ENCODE results near the gene FBLN7. TPM values are rescaled to one million over a fixed set of nuclear protein-coding genes. Genes with fewer than 3 reads are reported as not detected.

The FBLN7 gene
- total and polyA plus RNA-seq, 2 of the 8 experiments (the other 6 are each of a cell fraction or from before 2014, with no cell fraction given): 0.30 to 0.77 TPM

DNA sequence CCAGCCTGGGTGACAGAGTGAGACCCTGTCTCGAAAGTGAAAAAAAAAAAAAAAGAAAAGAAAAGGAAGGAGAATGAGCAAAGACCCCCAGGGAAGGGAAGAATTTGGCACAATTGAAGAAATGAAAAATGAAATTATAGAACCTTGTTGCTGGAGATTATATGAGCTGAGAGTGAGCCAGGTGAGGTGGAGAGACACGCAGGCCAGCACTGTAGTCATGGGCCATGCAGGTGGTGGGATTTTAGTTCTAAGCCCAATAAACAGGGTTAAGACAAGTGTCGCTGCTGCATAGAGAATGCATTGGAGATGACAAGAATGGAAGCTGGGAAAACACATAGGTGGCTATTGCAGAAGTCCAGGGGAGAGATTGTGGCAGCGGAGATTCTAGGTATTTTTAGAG is 32.3 kb downstream of the FBLN7 start:
- H3K36me3 ChIP-seq (ENCODE audit: control insufficient read depth in 2 of 4, insufficient read depth in 4 of 4, low read length in 3 of 4): no peaks in the 10 kb centered on the region
- no peak for DNase-seq (ENCODE audit: low read depth in 1 of 2, low spot score in 2 of 2)
- no peak overlapping the region for H3K56ac ChIP-seq (replicated peaks; ENCODE audit: insufficient read length, low read depth, low read length)
- no peak overlapping the region for H3K4ac ChIP-seq (replicated peaks; ENCODE audit: insufficient read length, low read depth, low read length)
- no peak overlapping the region for H4K91ac ChIP-seq (replicated peaks; ENCODE audit: insufficient read length, low read length)
- no peak overlapping the region for H2BK15ac ChIP-seq (ENCODE audit: low read length)
- WGBS, 2 experiments (ENCODE audit: extremely low coverage in 1 of 2, insufficient coverage in 1 of 2, insufficient read length in 1 of 2, insufficient replicate concordance in 2 of 2, low coverage in 1 of 2, low lambda C conversion rate in 2 of 2, missing lambda C conversion rate in 1 of 2): 98% methylated on average over 3 of the region's 4 CpGs; no CpG with 5 or more reads in 1 of the 2 experiments
- H3K4me2 ChIP-seq (ENCODE audit: insufficient read depth in 1 of 2, low read depth in 2 of 2, low read length in 2 of 2): no peak overlapping the region
- no peak overlapping the region for H3K18ac ChIP-seq (ENCODE audit: extremely low read depth, low read length)
- no peaks in the 10 kb centered on the region for H4K20me1 ChIP-seq (replicated peaks in 1 of 2; ENCODE audit: control insufficient read depth in 1 of 2, insufficient read depth in 2 of 2, low read length in 2 of 2)
- no peak overlapping the region for H2BK120ac ChIP-seq (replicated peaks; ENCODE audit: low read depth, low read length)
- H3K27me3 ChIP-seq (replicated peaks in 1 of 4; ENCODE audit: control insufficient read depth in 3 of 4, extremely low read depth in 1 of 4, insufficient read depth in 3 of 4, low read length in 3 of 4): no peaks in the 10 kb centered on the region
- H3K9me3 ChIP-seq (ENCODE audit: insufficient read depth in 2 of 2, low read depth in 1 of 2, low read length in 1 of 2): no peaks in the 10 kb centered on the region
- no peak overlapping the region for H2AFZ ChIP-seq (ENCODE audit: low read length)
- ChIA-PET CTCF (ENCODE audit: partially characterized antibody) (interaction anchor here (0.6 kb wide), 1 partner anchor 27 kb away, joined by 3 read pairs; no protein-coding TSS in a partner anchor), POLR2A (ENCODE audit: partially characterized antibody) (interaction anchor here (0.6 kb wide), 1 partner anchor 80 kb away, joined by 4 read pairs; no protein-coding TSS in a partner anchor)
- no peak overlapping the region for H3K14ac ChIP-seq (ENCODE audit: insufficient read length)
- no peak overlapping the region for H4K8ac ChIP-seq (ENCODE audit: extremely low read depth, insufficient read depth, low read length)
- no peaks in the 10 kb centered on the region for H3K4me1 ChIP-seq (replicated peaks in 1 of 4; ENCODE audit: control insufficient read depth in 3 of 4, insufficient read depth in 4 of 4, low read length in 3 of 4)
- no peak overlapping the region for H3K23ac ChIP-seq (ENCODE audit: insufficient read length)
- H2AK5ac ChIP-seq (ENCODE audit: low read depth, low read length): no peak overlapping the region
- H3K79me2 ChIP-seq (ENCODE audit: control insufficient read depth in 1 of 2, insufficient read depth in 2 of 2, low read length in 2 of 2): no peaks in the 10 kb centered on the region
- no peak for FAIRE-seq
- H3K27ac ChIP-seq (ENCODE audit: low read depth, low read length): no peak overlapping the region
- H2BK20ac ChIP-seq (ENCODE audit: low read length): no peak overlapping the region
- no peak overlapping the region for H4K5ac ChIP-seq (ENCODE audit: insufficient read length, low read depth, low read length)
- H3K9ac ChIP-seq (replicated peaks in 1 of 4; ENCODE audit: extremely low read depth in 1 of 4, low read depth in 3 of 4, low read length in 3 of 4): no peak overlapping the region
- H3K4me3 ChIP-seq (ENCODE audit: extremely low read depth in 1 of 4, insufficient read depth in 2 of 4, low read depth in 3 of 4, low read length in 4 of 4): no peak overlapping the region
- no peak overlapping the region for H2BK12ac ChIP-seq (ENCODE audit: low read depth, low read length)
- no peak overlapping the region for H2BK5ac ChIP-seq (ENCODE audit: low read depth, low read length)
- H3K79me1 ChIP-seq (ENCODE audit: low read depth, low read length): no peaks in the 10 kb centered on the region
- H3K23me2 ChIP-seq (ENCODE audit: low read depth, low read length): no peaks in the 10 kb centered on the region
- TF ChIP-seq KDM5A (IDR thresholded peaks at IDR 0.05; ENCODE audit: low read length) (no peak), SP1 (IDR thresholded peaks at IDR 0.05; ENCODE audit: low read depth, low read length) (no peak), NRF1 (IDR thresholded peaks at IDR 0.05; ENCODE audit: low read depth, low read length) (no peak), TBP (IDR thresholded peaks at IDR 0.05; ENCODE audit: low read depth, low read length) (no peak), SAP30 (IDR thresholded peaks at IDR 0.05; ENCODE audit: insufficient read depth, insufficient replicate concordance, low read length) (no peak), JUN (IDR thresholded peaks at IDR 0.05; ENCODE audit: low read depth, low read length) (no peak), GTF2F1 (IDR thresholded peaks at IDR 0.05; ENCODE audit: borderline replicate concordance, low read depth, low read length) (no peak), BRCA1 (IDR thresholded peaks at IDR 0.05; ENCODE audit: low read depth, low read length) (no peak), EZH2 (IDR thresholded peaks at IDR 0.05; ENCODE audit: low read depth, low read length, severe bottlenecking) (no peak), EGR1 (IDR thresholded peaks at IDR 0.05; ENCODE audit: borderline replicate concordance, low read depth, low read length) (no peak)
- TF ChIP-seq, protein P1, sequence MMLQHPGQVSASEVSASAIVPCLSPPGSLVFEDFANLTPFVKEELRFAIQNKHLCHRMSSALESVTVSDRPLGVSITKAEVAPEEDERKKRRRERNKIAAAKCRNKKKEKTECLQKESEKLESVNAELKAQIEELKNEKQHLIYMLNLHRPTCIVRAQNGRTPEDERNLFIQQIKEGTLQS (IDR thresholded peaks at IDR 0.05; ENCODE audit: insufficient read depth, low read depth, low read length): no peak
- TF ChIP-seq, protein P2, sequence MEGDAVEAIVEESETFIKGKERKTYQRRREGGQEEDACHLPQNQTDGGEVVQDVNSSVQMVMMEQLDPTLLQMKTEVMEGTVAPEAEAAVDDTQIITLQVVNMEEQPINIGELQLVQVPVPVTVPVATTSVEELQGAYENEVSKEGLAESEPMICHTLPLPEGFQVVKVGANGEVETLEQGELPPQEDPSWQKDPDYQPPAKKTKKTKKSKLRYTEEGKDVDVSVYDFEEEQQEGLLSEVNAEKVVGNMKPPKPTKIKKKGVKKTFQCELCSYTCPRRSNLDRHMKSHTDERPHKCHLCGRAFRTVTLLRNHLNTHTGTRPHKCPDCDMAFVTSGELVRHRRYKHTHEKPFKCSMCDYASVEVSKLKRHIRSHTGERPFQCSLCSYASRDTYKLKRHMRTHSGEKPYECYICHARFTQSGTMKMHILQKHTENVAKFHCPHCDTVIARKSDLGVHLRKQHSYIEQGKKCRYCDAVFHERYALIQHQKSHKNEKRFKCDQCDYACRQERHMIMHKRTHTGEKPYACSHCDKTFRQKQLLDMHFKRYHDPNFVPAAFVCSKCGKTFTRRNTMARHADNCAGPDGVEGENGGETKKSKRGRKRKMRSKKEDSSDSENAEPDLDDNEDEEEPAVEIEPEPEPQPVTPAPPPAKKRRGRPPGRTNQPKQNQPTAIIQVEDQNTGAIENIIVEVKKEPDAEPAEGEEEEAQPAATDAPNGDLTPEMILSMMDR (IDR thresholded peaks at IDR 0.05; ENCODE audit: control extremely low read depth in 1 of 3, insufficient read depth in 1 of 3, low read depth in 1 of 3, low read length in 3 of 3): no peak

Data from H1 (cell line).